ENCODE results near the gene IKBKG.
A peak's percentile ranks its signal among the peaks of the same experiment; 100 is the strongest.
"Not testable (repeated sequence)": the region's sequence is repeated elsewhere in the genome, so short reads cannot be mapped to it uniquely, and the experiment has no call there.

IKBKG gene

GRCh38 chrX:154547245-154548027 lies at the start of gene IKBKG:
Gene IKBKG, plus strand, starts transcription at chrX:154547620. Its CDS starts 4,383 bp downstream, at chrX:154552003.
- DNase-seq (ENCODE audit: low spot score) = peak; percentile 90

GRCh38 chrX:154501423-154501822 lies 46.0 kb upstream of the IKBKG start:
- DNase-seq (ENCODE audit: low spot score) = not testable (repeated sequence)

GRCh38 chrX:154502098-154502497 lies 45.3 kb upstream of the IKBKG start:
- no peak for DNase-seq (ENCODE audit: low spot score)

GRCh38 chrX:154502989-154503388 lies 44.4 kb upstream of the IKBKG start:
- DNase-seq (ENCODE audit: low spot score) = no peak

GRCh38 chrX:154505734-154506133 lies 41.7 kb upstream of the IKBKG start:
- DNase-seq (ENCODE audit: low spot score) = peak; percentile 59

- no peak for DNase-seq (ENCODE audit: low spot score)
Observed at GRCh38 chrX:154506483-154507332, 40.7 kb upstream of the IKBKG start.

GRCh38 chrX:154507673-154508383 lies 39.6 kb upstream of the IKBKG start:
- no peak for DNase-seq (ENCODE audit: low spot score)

GRCh38 chrX:154508384-154508745 lies 39.1 kb upstream of the IKBKG start:
- no peak for DNase-seq (ENCODE audit: low spot score)

GRCh38 chrX:154509455-154509854 lies 38.0 kb upstream of the IKBKG start:
- DNase-seq (ENCODE audit: low spot score) = no peak

- DNase-seq (ENCODE audit: low spot score) = no peak
Observed at GRCh38 chrX:154511761-154512160, 35.7 kb upstream of the IKBKG start.

- DNase-seq (ENCODE audit: low spot score) = no peak
Observed at GRCh38 chrX:154512879-154513553, 34.4 kb upstream of the IKBKG start.

GRCh38 chrX:154513716-154514115 lies 33.7 kb upstream of the IKBKG start:
- no peak for DNase-seq (ENCODE audit: low spot score)

GRCh38 chrX:154515090-154515965 lies 32.1 kb upstream of the IKBKG start:
- DNase-seq (ENCODE audit: low spot score) = no peak

- DNase-seq (ENCODE audit: low spot score) = peak; percentile 65
Observed at GRCh38 chrX:154515966-154516655, 31.3 kb upstream of the IKBKG start, which contains the start of gene FAM3A. Gene FAM3A, minus strand, starts transcription at chrX:154516232. Its CDS starts 460 bp downstream, at chrX:154515772.

GRCh38 chrX:154516656-154517100 lies 30.7 kb upstream of the IKBKG start:
- DNase-seq (ENCODE audit: low spot score) = no peak

- DNase-seq (ENCODE audit: low spot score) = no peak
Observed at GRCh38 chrX:154517101-154517781, 30.2 kb upstream of the IKBKG start.

GRCh38 chrX:154519389-154519788 lies 28.0 kb upstream of the IKBKG start:
- DNase-seq (ENCODE audit: low spot score) = no peak

- no peak for DNase-seq (ENCODE audit: low spot score)
Observed at GRCh38 chrX:154525606-154526490, 21.6 kb upstream of the IKBKG start.
